MM.1S (cell line): ENCODE data around the gene FILIP1.

Experiments used
- EZH2 ChIP-seq: fragments of 300-600 bp; sonication (generic); optimal IDR thresholded peaks from 2 replicates; pipeline ENCODE3; 2017; ENCODE audit warnings: low read depth, mild to moderate bottlenecking, antibody characterized with exemption, low read length, mixed read lengths
- EZH2phosphoT487 ChIP-seq: fragments of 300-600 bp; sonication (generic); IDR thresholded peaks from 2 replicates; pipeline ENCODE4 v1.6.1; 2018; ENCODE audit warnings: antibody characterized with exemption, low read length
- TF ChIP-seq, protein P1 (sequence below): fragments of 300-600 bp; sonication (generic); IDR thresholded peaks from 2 replicates; pipeline ENCODE4 v1.5.1; 2016; ENCODE audit warnings: antibody characterized with exemption, low read length, mixed read lengths

DNA sequence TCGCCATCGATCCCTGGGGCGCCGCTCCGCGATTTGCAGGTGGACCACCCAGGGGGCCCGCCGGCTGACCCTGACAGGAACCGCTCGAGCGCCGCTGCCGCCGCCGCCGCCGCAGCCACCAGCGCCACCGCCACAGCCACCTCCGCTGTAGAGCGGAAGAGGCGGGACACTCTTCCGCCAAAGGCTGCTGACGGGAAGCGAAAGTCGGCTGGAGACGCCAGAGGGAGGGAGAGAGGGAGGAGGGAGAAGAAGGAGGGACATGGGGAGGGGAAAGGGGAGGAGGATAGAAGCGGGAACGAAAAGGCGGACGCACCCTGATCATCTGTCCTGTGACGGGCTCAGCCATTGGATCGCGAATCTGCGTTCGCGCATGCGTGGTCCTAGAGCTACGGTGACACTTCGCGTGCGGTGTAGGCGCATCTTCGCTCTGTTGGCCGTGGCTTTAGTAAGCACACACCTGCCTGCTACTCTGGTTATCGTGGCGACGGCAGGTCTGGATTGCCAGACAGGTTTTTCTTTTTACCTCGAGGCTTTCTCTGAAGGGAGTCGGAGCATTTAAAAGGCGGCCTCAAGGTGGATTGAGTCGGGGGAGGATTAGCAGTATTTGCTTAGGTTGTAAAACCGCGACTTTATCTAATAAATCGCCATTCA, 208.8 kb downstream of the FILIP1 start, which contains the start of gene TMEM30A:
- TF ChIP-seq EZH2phosphoT487 (no peak), EZH2 (no peak)
- TF ChIP-seq, protein P1, sequence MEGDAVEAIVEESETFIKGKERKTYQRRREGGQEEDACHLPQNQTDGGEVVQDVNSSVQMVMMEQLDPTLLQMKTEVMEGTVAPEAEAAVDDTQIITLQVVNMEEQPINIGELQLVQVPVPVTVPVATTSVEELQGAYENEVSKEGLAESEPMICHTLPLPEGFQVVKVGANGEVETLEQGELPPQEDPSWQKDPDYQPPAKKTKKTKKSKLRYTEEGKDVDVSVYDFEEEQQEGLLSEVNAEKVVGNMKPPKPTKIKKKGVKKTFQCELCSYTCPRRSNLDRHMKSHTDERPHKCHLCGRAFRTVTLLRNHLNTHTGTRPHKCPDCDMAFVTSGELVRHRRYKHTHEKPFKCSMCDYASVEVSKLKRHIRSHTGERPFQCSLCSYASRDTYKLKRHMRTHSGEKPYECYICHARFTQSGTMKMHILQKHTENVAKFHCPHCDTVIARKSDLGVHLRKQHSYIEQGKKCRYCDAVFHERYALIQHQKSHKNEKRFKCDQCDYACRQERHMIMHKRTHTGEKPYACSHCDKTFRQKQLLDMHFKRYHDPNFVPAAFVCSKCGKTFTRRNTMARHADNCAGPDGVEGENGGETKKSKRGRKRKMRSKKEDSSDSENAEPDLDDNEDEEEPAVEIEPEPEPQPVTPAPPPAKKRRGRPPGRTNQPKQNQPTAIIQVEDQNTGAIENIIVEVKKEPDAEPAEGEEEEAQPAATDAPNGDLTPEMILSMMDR = no peak
